ENCODE results near the gene EXOC3. TPM values are rescaled to one million over a fixed set of nuclear protein-coding genes. Genes with fewer than 3 reads are reported as not detected.

The EXOC3 gene
- total RNA-seq, 1 experiment from 2014 or later = 55.0 TPM

DNA sequence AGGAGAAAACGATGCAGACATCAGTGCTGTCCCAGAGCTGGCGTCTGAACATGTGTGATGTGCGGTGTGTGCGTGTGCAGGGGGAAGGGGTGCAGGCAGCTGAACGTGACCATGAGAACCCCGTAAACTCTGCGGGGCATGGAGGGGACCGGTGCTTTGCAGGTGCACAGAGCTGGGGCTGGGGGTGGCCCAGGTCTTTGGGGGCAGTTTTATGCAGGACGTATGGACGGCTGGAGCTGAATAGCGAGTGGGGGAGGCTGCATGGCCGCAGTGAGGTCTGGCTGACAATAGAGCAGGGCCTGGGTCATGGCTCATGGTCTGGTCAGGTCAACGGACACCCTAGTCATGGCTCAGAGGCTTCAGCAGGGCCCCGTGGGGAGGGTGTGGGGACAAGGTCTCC lies 3.3 kb upstream of the EXOC3 start:
- in situ Hi-C loops (cut with HindIII; ENCODE audit: low pct_unique_long_range_greater_than_20kb, low sequenced_read_pairs) = no loop called here
- H3K9me3 ChIP-seq (ENCODE audit: control insufficient read depth, insufficient read depth, low read depth, low read length) = no peaks in the 10 kb centered on the region
- intact Hi-C loops (cut with micrococcal nuclease; ENCODE audit: unreplicated experiment) = no loop called here
- no TSS peak for BruUV-seq (replicated peaks)
- H3K36me3 ChIP-seq (ENCODE audit: control insufficient read depth, insufficient read depth, low read length) = no peaks in the 10 kb centered on the region; the same call in 1 of the 2 replicates
- TF ChIP-seq, protein P1, sequence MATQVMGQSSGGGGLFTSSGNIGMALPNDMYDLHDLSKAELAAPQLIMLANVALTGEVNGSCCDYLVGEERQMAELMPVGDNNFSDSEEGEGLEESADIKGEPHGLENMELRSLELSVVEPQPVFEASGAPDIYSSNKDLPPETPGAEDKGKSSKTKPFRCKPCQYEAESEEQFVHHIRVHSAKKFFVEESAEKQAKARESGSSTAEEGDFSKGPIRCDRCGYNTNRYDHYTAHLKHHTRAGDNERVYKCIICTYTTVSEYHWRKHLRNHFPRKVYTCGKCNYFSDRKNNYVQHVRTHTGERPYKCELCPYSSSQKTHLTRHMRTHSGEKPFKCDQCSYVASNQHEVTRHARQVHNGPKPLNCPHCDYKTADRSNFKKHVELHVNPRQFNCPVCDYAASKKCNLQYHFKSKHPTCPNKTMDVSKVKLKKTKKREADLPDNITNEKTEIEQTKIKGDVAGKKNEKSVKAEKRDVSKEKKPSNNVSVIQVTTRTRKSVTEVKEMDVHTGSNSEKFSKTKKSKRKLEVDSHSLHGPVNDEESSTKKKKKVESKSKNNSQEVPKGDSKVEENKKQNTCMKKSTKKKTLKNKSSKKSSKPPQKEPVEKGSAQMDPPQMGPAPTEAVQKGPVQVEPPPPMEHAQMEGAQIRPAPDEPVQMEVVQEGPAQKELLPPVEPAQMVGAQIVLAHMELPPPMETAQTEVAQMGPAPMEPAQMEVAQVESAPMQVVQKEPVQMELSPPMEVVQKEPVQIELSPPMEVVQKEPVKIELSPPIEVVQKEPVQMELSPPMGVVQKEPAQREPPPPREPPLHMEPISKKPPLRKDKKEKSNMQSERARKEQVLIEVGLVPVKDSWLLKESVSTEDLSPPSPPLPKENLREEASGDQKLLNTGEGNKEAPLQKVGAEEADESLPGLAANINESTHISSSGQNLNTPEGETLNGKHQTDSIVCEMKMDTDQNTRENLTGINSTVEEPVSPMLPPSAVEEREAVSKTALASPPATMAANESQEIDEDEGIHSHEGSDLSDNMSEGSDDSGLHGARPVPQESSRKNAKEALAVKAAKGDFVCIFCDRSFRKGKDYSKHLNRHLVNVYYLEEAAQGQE (IDR thresholded peaks at IDR 0.05; ENCODE audit: insufficient read depth in 1 of 2, low read depth in 2 of 2, low read length in 1 of 2) = no peak
- TF ChIP-seq SIN3A (IDR thresholded peaks at IDR 0.05; ENCODE audit: borderline replicate concordance, insufficient read depth, low read depth, low read length) = no peak
- TF ChIP-seq POLR2AphosphoS5 (IDR thresholded peaks at IDR 0.05; ENCODE audit: low read depth, low read length) = no peak
- no peak for TF ChIP-seq TCF7L2 (IDR thresholded peaks at IDR 0.05; ENCODE audit: low read depth, low read length)
- no peak for TF ChIP-seq CTCF (IDR thresholded peaks at IDR 0.05)
- H3K27ac ChIP-seq (ENCODE audit: low read length) = no peak overlapping the region
- ATAC-seq (no peak), DNase-seq (ENCODE audit: low read depth, low spot score) (no peak)
- ChIA-PET POLR2A (no interaction called here), CTCF (no interaction called here)
- H3K4me3 ChIP-seq (ENCODE audit: low read depth in 2 of 2, low read length in 2 of 2) = no peak overlapping the region
- peaks cover 12% of the 10 kb centered on the region for H3K4me1 ChIP-seq (ENCODE audit: control insufficient read depth, insufficient read depth, low read length)
- H3K27me3 ChIP-seq (ENCODE audit: control insufficient read depth, insufficient read depth, low read length) = no peaks in the 10 kb centered on the region

- DNase-seq (ENCODE audit: low read depth, low spot score) (no peak), ATAC-seq (no peak)
- Histone ChIP-seq H3K9me3 (ENCODE audit: control insufficient read depth, insufficient read depth, low read depth, low read length) (no peaks in the 10 kb centered on the region), H3K27me3 (ENCODE audit: control insufficient read depth, insufficient read depth, low read length) (no peaks in the 10 kb centered on the region), H3K27ac (ENCODE audit: low read length) (no peak overlapping the region), H3K36me3 (ENCODE audit: control insufficient read depth, insufficient read depth, low read length) (no peaks in the 10 kb centered on the region; the same call in 1 of the 2 replicates), H3K4me1 (ENCODE audit: control insufficient read depth, insufficient read depth, low read length) (peaks cover 13% of the 10 kb centered on the region), H3K4me3 (ENCODE audit: low read depth in 2 of 2, low read length in 2 of 2) (no peak overlapping the region)
- ChIA-PET POLR2A (no interaction called here), CTCF (no interaction called here)
- TF ChIP-seq POLR2AphosphoS5 (IDR thresholded peaks at IDR 0.05; ENCODE audit: low read depth, low read length) (no peak), TCF7L2 (IDR thresholded peaks at IDR 0.05; ENCODE audit: low read depth, low read length) (no peak), SIN3A (IDR thresholded peaks at IDR 0.05; ENCODE audit: borderline replicate concordance, insufficient read depth, low read depth, low read length) (no peak), CTCF (IDR thresholded peaks at IDR 0.05) (no peak)
- TF ChIP-seq, protein P1 (IDR thresholded peaks at IDR 0.05; ENCODE audit: insufficient read depth in 1 of 2, low read depth in 2 of 2, low read length in 1 of 2) = no peak
- intact Hi-C loops (cut with micrococcal nuclease; ENCODE audit: unreplicated experiment) (no loop called here), in situ Hi-C loops (cut with HindIII; ENCODE audit: low pct_unique_long_range_greater_than_20kb, low sequenced_read_pairs) (no loop called here)
- BruUV-seq (replicated peaks) = no TSS peak
Measured at GRCh38 chr5:440401-441201, 2.4 kb upstream of the EXOC3 start.
